Activated CD4-positive, alpha-beta T cell treated with anti-CD3 and anti-CD28 coated beads, Interleukin-2, amount 50 U/mL, for 16 hours (primary cell): Measurements from ENCODE around the gene COL4A1.
A peak's percentile ranks its signal among the peaks of the same experiment; 100 is the strongest.

Source experiments
- DNase-seq: peaks from one replicate; pipeline ENCODE4 v3.0.0-alpha.2; 2020

COL4A1 gene

GRCh38 chr13:110306960-110307766 is at the start of gene COL4A1, which contains the start of gene COL4A2:
Gene COL4A1 (minus strand): TSS chr13:110307157. CDS start chr13:110307027, 130 bp downstream.
Gene COL4A2 (plus strand): TSS chr13:110307284. CDS start chr13:110307904, 620 bp downstream.
- DNase-seq: no peak

- DNase-seq: no peak
Measured at GRCh38 chr13:110356362-110356761, 49.4 kb upstream of the COL4A1 start.

DNA sequence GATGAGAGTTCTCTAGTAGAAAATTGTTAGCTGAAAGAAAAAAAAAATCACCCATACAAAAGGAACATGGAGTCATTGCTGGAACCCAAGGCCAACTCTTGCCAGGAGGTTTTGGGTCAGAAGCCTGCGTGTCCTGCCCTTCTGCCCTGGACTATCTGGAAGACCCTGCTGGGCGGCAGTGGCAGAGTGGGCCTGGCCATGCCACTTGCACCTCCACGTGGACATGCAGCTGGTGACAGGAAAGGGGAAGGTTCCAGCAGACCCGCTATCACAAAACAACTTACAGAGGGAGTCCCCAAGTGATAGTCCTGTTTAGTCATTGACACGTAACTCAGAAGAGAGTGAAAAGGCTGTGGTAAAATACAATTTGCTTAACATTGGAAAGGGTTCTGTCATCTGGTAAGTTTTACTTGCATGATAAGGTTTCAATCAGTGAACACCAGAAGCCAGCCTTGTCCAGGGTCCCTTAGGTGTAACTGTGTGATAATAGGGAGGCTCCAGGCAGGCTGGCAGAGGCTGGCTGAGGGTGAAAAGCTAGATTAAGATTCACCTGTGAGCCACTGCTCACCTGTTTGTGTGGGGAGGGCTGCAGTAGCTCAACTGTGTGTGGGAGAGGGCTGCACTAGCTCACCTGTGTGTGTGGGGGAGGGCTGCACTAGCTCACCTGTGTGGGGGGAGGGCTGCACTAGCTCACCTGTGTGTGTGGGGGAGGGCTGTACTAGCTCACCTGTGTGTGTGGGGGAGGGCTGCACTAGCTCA is 47.9 kb upstream of the COL4A1 start:
- no peak for DNase-seq

DNA sequence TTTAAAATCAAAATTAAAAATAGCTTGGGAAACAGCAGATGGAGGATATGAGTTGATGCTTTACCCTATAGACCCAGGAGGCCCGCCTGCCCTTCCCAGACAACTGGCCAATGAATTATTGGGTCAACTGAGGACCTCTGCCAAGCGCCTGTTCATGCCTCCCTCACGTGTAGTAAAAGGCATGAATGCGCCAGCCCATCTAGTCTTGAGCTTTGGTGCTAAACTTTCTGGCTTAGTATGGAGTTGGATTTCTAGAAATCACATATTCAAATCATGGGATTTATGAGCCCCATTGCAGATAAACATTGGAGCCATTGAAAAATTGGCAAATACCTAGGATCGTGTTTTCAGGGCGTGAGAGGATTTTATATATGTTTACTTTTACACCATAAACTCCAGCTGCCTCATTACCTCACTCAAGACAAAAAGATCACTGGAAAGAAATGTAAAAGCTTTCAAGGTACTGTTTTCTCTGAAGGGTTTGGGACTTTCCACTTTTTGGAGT is 47.2 kb upstream of the COL4A1 start:
- DNase-seq: no peak

GRCh38 chr13:110353339-110353977 is 46.5 kb upstream of the COL4A1 start:
- no peak for DNase-seq

DNA sequence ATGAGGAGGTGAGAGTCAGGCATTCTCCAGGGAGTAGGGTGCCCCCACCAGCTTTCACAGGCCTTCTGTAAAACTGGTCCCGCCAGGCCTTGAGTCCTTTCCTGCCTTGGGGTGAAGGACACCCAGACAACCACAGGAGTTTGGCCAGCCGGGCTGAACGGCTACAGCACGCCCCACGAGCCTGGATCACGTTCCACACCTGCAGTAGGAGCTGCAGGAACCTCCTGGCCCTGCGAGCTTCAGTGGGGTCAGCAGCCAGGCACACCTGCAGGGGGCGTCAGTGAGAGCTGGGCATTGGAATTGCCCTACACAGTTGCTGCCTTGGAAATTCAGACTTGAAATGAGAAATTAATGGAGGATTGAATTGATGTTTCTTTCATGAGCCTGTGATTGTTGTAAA is 45.8 kb upstream of the COL4A1 start:
- peak; percentile 5 for DNase-seq

- no peak for DNase-seq
Measured at GRCh38 chr13:110351636-110352420, 44.9 kb upstream of the COL4A1 start.

DNA sequence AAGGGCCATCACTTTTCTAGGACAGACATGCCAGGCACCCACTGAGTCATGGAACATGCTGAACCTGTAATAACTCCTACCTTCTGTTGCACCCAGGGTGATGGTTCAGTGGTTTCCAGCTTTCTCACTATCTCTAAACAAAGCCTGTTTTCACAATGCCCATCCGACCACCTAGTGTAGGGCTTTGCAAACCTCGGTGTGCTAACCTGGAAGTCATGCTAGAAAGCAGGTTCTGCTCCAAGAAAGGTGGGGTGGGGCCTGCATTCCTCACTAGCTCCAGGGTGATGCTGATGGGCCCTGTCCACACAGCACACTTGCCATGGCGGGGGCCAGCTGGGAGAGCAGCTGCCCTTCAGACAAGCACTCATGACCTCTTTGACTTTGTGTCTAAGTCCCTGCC is 43.6 kb upstream of the COL4A1 start:
- no peak for DNase-seq

DNA sequence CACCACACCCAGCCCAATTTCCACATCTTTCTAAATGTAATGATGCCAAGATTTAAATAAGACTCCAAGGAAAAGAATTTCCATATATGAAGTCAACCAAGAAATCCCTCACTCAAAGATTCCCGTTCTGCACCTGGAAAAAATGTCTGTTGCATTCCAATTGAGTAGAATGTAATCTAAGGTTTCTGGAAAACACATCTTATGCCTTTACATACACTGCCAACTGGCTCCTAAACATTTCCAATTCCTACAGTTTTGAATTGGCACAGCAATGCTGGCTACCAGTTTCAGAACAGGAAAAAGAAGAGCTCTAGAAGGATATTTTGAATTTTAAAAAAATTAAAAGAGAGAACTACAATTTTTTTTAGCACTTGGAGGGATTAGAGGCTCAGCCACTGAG is 43.1 kb upstream of the COL4A1 start:
- DNase-seq: no peak

GRCh38 chr13:110349239-110349638 is 42.3 kb upstream of the COL4A1 start:
- DNase-seq: no peak

DNA sequence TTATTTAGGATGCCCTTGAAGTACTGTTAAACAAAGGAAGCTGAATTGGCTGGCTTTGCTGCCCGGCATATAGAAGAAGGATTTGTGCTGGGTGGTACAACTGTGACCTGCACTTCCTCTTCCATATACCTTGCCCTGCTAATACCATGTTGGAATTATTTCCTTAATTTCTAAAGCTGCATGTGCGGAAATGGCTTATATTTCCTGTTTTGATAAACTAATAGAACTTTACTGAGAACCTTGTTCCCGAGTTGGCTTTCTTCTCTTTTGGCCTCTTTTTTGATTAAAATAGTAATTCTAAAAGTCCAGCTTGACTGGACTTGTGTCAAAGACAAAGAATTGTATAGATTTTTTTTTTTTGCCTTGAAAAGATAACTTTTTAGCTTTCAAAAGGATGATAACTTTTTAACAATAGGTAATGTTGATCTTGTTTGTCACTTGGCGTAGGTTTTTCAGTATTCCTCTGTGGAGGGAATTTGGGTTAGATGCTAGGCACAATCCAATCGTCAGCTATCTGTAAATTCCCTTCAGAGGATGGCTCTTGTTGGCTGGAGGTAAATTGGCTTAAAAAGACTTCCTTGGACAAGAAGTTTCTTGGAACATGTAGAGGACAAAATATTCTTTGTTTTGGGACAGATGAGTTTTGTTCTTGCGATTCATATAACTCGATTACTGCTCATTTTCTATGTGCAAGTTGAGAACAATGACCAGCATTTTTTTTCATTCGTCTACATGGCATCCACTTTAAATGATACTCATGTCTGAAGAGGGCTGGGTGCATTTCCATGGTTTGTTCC is 41.5 kb upstream of the COL4A1 start:
- DNase-seq: no peak

DNA sequence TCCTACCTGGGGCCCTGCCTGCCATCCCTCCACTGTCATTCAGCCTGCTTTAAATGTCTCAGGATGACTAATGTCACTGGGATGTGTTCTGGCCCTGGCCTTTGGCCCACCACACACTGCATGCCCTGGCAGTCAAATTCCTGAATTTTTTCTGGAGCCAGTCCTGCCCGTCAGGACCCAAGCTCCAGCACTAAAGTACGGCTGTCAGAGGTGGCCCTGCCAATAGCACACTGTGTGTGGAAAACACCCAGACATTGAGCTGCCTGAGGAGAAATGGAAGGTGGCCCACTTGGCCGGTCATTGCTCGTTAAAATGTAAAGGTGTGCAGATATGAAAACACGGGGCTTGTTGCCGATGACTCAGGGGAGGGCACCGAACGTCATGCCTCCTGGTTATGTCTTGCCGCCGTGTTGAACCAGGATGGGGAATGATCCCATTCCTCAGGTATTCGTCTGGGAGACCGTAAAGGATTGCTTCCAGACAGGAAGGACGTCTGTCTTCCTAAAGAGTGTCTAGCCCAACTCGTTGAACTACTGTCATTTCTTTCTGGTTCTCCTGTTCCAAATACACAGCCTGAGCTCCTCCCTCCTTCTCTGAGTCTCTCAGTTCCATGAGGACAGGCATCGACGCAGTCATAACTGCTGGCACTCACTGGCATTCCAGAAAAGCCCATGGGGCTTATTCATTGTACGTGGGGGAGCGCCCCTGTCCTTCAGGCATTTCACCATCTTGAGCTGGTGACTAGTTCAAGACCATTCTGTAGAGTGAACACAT is 40.8 kb upstream of the COL4A1 start:
- no peak for DNase-seq

- DNase-seq: no peak
Measured at GRCh38 chr13:110347088-110347487, 40.1 kb upstream of the COL4A1 start.

DNA sequence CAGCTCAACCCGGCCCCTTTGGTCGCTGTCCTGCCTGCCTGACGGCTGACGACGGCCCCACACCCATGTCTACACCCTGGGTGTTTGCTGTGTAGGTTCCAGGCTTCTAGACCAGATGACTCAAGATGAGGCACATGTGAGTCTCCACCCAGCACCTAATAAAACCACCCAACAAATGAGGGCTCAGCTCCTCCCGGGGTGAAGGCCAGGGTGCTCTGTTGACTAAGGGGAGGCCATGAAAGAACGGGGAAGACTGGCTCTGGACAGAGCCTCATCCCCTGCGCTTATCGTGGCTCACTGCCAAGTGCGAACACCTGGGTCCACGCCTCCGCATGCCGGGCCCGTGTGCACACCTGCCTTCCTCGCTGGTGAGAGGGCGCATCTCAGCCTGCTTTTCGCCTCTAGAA is 39.7 kb upstream of the COL4A1 start:
- DNase-seq: no peak

DNA sequence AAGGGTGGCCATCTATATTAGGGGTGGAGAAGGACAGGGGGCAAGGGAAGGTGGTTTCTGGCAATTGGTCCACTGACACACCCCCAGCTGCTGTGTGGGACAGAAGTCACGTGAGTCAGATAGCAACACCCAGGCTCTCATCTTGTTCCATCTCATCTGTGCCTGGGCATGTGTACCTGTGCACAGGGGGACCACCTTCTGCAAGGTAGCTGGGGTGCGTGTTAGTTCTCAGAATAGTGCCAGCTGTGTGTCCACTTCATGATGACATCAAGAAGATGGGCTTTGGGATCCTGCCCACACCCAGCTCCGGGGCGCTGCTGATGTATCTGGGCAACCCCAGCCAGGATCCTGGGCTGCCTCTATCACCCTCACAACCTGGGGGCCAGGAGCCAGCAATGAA is 38.7 kb upstream of the COL4A1 start:
- no peak for DNase-seq

- DNase-seq: no peak
Measured at GRCh38 chr13:110345266-110345665, 38.3 kb upstream of the COL4A1 start.

- DNase-seq: no peak
Measured at GRCh38 chr13:110344320-110344719, 37.4 kb upstream of the COL4A1 start.

GRCh38 chr13:110343241-110343865 is 36.4 kb upstream of the COL4A1 start:
- no peak for DNase-seq

DNA sequence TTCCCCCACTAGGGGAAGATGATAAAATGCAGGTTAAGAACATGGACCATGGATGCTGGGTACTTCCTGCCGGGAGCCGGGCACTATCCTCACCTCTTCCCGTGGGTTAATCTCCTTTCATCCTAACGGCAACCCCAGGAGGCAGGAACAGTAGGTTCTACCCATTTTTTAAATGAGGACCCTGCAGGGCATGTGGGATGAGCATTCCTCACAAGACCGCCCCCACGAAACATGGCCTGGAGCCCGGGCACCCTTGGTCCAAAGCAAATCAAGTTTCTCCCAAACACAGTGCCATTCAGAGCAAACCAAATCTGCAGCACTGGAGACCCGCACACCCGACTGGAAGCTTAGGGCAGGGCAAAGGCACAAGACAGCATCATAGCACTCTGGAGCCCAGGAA is 35.5 kb upstream of the COL4A1 start:
- DNase-seq: no peak

DNA sequence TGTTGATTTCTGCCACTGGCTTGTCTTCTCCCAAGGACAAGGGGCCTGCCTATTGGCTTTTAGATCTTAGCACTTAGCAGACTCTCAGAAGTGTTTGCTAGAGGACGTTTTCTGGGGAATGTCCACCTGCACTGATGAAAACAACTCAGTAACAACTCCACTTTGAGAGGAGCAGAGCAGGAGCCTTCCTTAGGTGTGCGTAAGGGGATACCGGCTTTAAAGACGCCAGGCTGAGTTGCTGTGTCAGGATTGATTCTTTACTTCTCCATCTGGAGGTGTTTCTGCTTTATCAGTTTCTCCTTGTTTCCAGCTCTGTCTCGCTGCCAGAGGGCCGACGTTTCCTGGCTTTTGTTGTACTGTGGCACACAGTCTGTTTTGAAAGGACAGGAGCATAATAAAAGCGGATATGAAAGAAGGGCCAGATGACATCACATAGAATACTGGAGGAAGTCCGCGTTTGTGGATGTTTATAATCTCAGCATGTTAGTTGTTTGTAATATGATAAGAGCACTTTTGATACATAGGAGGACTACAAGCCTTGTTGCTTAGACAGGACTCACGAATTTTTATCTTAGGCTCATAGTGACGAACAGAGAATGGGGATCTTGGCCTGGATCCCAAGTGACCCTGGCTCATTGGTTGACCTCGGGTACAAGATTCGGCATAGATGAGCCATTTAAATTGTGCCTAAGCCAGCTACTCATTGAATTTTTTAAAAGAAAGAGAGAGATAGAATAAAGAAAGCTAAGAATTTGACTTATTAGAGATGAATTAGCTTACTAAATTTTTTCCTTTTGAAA is 34.7 kb upstream of the COL4A1 start:
- no peak for DNase-seq
